Endothelial cell of umbilical vein (primary cell): ENCODE results near the gene UNC5B. TPM values are rescaled to one million over a fixed set of nuclear protein-coding genes. Genes with fewer than 3 reads are reported as not detected.

Experiments
- BruUV-seq: library from RNA; stranded (reverse); fragments of 400-500 nt; replicated peaks from 2 replicates; lab custom pipeline; 2021; lab: Mats Ljungman, UMichigan
- CTCF ChIA-PET: fragments of 300-600, 350-600 bp; sonication (Branson Sonifier 250); formaldehyde crosslinking; loops from one replicate; lab custom pipeline; 2021; ENCODE audit warnings: antibody characterized with exemption, inconsistent platforms; lab: Charles Lee
- POLR2A ChIA-PET: fragments of 300-600, 350-600 bp; sonication (Branson Sonifier 250); formaldehyde crosslinking; loops from one replicate; lab custom pipeline; 2021; ENCODE audit warnings: antibody characterized with exemption, inconsistent platforms; lab: Charles Lee
- DNase-seq: peaks from one replicate; pipeline ENCODE4 v3.0.0-alpha.2; 2011; ENCODE audit warnings: low read depth, low spot score
- FAIRE-seq: peaks from 2 replicates; lab custom pipeline; 2011; peaks lifted over from hg19 to GRCh38; lab: Jason Lieb, UNC
- H2AFZ ChIP-seq: 2 replicates; pipeline ENCODE4 v1.6.0; 2012; ENCODE audit warnings: low read depth, low read length, control low read depth, inconsistent platforms
- H3K27ac ChIP-seq: 2 replicates; pipeline ENCODE4 v1.5.1; 2011; ENCODE audit warnings: low read depth, mild to moderate bottlenecking, control low read depth, low read length, moderate library complexity; ENCODE audit not compliant: insufficient read depth
- H3K27me3 ChIP-seq, 2 experiments: 2 replicates each; pipeline versions ENCODE4 v1.6.0 to v1.6.1; 2011; ENCODE audit warnings: low read length in 2 of 2, mixed read lengths in 1 of 2; ENCODE audit not compliant: control insufficient read depth in 2 of 2, insufficient read depth in 2 of 2
- H3K36me3 ChIP-seq, 2 experiments: 2 replicates in 1 of 2; 3 replicates in 1 of 2; pipeline ENCODE4 v1.5.1; 2011; ENCODE audit warnings: low read length in 2 of 2, mild to moderate bottlenecking in 1 of 2, moderate library complexity in 1 of 2; ENCODE audit not compliant: control insufficient read depth in 2 of 2, insufficient read depth in 2 of 2; ENCODE audit errors: extremely low read depth in 1 of 2
- H3K4me1 ChIP-seq: 3 replicates; pipeline ENCODE4 v1.5.1; 2011; ENCODE audit warnings: mild to moderate bottlenecking, low read length; ENCODE audit not compliant: control insufficient read depth, insufficient read depth; ENCODE audit errors: extremely low read depth
- H3K4me2 ChIP-seq: 2 replicates; pipeline ENCODE4 v1.6.1; 2011; ENCODE audit warnings: low read length, control low read depth, mixed read lengths; ENCODE audit not compliant: insufficient read depth
- H3K4me3 ChIP-seq, 3 experiments: fragments of 200-600 bp in 1 of 3; sonication (generic), shearing (Covaris generic) in 1 of 3; replicated peaks in 1 of 3; 2 replicates each; pipeline ENCODE4 v1.5.1; 2011 to 2016; ENCODE audit warnings: control low read depth in 3 of 3, low read length in 3 of 3, mild to moderate bottlenecking in 2 of 3, inconsistent platforms in 1 of 3, low read depth in 1 of 3, moderate library complexity in 1 of 3; ENCODE audit not compliant: insufficient read depth in 1 of 3
- H3K79me2 ChIP-seq: 2 replicates; pipeline ENCODE4 v1.6.0; 2012; ENCODE audit warnings: low read length, inconsistent platforms; ENCODE audit not compliant: control insufficient read depth, insufficient read depth
- H3K9ac ChIP-seq: replicated peaks from 2 replicates; pipeline ENCODE3; 2011; ENCODE audit warnings: low read length, control low read depth; ENCODE audit not compliant: insufficient read depth; ENCODE audit errors: extremely low read depth
- H3K9me1 ChIP-seq: replicated peaks from 3 replicates; pipeline ENCODE4 v1.6.0; 2011; ENCODE audit warnings: mild to moderate bottlenecking, low read length; ENCODE audit not compliant: control insufficient read depth, insufficient read depth; ENCODE audit errors: extremely low read depth
- H3K9me3 ChIP-seq: replicated peaks from 2 replicates; pipeline ENCODE4 v1.5.1; 2012; ENCODE audit warnings: low read length, inconsistent platforms; ENCODE audit not compliant: control insufficient read depth, insufficient read depth
- H4K20me1 ChIP-seq: replicated peaks from 2 replicates; pipeline ENCODE3; 2011; ENCODE audit warnings: mild to moderate bottlenecking, low read length; ENCODE audit not compliant: control insufficient read depth, insufficient read depth; ENCODE audit errors: extremely low read depth
- EZH2 ChIP-seq: IDR thresholded peaks from 2 replicates; pipeline ENCODE4 v1.6.1; 2012; ENCODE audit warnings: borderline replicate concordance, low read depth, mild to moderate bottlenecking, moderate library complexity, low read length, inconsistent platforms; ENCODE audit not compliant: severe bottlenecking
- FOS ChIP-seq: IDR thresholded peaks from 2 replicates; pipeline ENCODE4 v1.6.1; 2011; ENCODE audit warnings: mild to moderate bottlenecking, low read length, moderate library complexity, borderline replicate concordance; ENCODE audit not compliant: insufficient read depth
- GATA2 ChIP-seq: IDR thresholded peaks from 2 replicates; pipeline ENCODE4 v1.7.0; 2011; ENCODE audit warnings: low read depth, mild to moderate bottlenecking, moderate library complexity, mixed read lengths, low read length; ENCODE audit not compliant: insufficient read length, insufficient read depth
- JUN ChIP-seq: IDR thresholded peaks from 2 replicates; pipeline ENCODE4 v1.6.1; 2011; ENCODE audit warnings: borderline replicate concordance, low read depth; ENCODE audit not compliant: insufficient read length, insufficient read depth
- MYC ChIP-seq: IDR thresholded peaks from one replicate; pipeline ENCODE4 v1.6.1; 2011; ENCODE audit warnings: mild to moderate bottlenecking, low read depth, low read length
- POLR2A ChIP-seq: IDR thresholded peaks from 2 replicates; pipeline ENCODE4 v1.6.1; 2012; ENCODE audit warnings: low read depth, mild to moderate bottlenecking, control low read depth, low read length
- POLR2AphosphoS5 ChIP-seq: IDR thresholded peaks from 2 replicates; pipeline ENCODE4 v1.6.1; 2012; ENCODE audit warnings: low read depth, mild to moderate bottlenecking, control low read depth, low read length, moderate library complexity; ENCODE audit not compliant: insufficient read depth
- dilution Hi-C: fragments of 300-500 bp; cut with MboI; formaldehyde crosslinking; loops from one replicate; pipeline ENCODE4 v1.15.0; 2019; ENCODE audit warnings: low sequenced_read_pairs; ENCODE audit not compliant: extremely low pct_ligation_motif_present
- intact Hi-C: fragments of 100-400 bp; cut with micrococcal nuclease; formaldehyde crosslinking; loops from one replicate; pipeline ENCODE4 v1.10.0; 2022
- polyA plus RNA-seq, 4 experiments: library from polyadenylated mRNA; depleted of rRNA in 3 of 4; stranded (reverse) in 3 of 4; unstranded in 1 of 4; fragments of >200 nt; gene quantifications; 2 replicates each; pipeline versions ENCODE4 v1.2.1 to v1.2.3, GENCODE V29; 2011 to 2012; ENCODE audit warnings: missing spikeins in 1 of 4
- total RNA-seq: library from RNA; stranded (reverse); gene quantifications from 2 replicates; pipeline ENCODE4 v1.2.3, GENCODE V29; 2021
- TF ChIP-seq, protein P1 (sequence below), 2 donors: IDR thresholded peaks; 1 replicate in 1 of 2; 2 replicates in 1 of 2; pipeline ENCODE4 v1.5.1; 2011; ENCODE audit warnings: low read length in 2 of 2, mild to moderate bottlenecking in 2 of 2, moderate library complexity in 2 of 2, control low read depth in 1 of 2, inconsistent platforms in 1 of 2, low read depth in 1 of 2; ENCODE audit not compliant: insufficient read depth in 1 of 2; ENCODE audit errors: extremely low read depth in 1 of 2
- TF ChIP-seq, protein P2 (sequence below): IDR thresholded peaks from 2 replicates; pipeline ENCODE4 v1.6.1; 2011; ENCODE audit not compliant: insufficient read depth, insufficient read length

The UNC5B gene
- total and polyA plus RNA-seq, 2 donors (not counting 3 experiments of a cell fraction or from before 2014, with no cell fraction given) = 0.39 to 2.5 TPM

DNA sequence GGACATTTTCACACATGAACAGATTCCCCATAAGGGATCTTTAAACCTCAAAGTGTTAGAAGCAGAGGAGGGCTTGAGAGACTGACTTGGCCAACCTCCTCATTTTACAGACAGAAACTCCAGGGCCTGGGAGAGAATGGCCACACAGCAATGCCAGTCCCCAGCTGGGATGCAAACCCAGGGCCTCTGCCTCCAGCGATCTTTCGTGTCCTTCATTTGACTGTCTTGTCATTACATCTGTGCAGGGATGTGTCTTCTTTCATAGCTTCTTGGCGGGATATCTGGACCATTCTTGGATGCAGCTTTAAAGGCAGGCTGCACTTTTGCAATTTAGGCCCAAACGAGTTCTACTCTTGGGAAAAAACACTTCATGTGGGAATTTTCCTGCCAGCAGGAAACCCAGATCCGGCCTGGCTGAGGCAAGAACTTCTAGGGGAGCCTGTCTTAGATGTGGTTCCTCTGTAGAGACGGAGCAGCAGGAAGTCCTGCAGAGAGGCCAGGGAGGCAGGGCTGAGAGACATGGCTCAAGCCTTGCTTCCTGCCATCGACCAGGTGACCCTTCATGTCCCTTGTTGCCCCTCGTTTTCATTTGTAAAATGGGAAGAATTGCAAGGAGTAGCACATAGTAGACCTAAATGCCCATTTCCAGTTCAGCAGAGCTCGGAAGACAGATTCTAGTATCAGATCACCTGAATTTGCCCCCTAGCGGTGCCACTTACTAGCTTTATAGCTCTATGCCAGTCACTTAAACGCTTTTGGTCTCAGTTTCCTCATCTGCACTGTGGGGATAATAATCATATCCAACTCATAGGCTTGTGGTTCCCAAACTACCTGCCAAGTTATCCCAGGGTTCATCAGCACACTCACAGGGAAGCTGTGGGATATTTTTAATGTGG is 62.8 kb downstream of the UNC5B start:
- Histone ChIP-seq H3K9me3 (no peaks in the 10 kb centered on the region), H2AFZ (no peak overlapping the region), H3K27me3 (no peaks in the 10 kb centered on the region), H4K20me1 (no peaks in the 10 kb centered on the region), H3K4me2 (no peak overlapping the region), H3K4me3 (no peak overlapping the region), H3K9ac (no peak overlapping the region), H3K79me2 (no peaks in the 10 kb centered on the region), H3K4me1 (peaks cover 19% of the 10 kb centered on the region), H3K27ac (no peak overlapping the region), H3K9me1 (no peaks in the 10 kb centered on the region), H3K36me3 (no peaks in the 10 kb centered on the region)
- dilution Hi-C loops (no loop called here), intact Hi-C loops (loop anchor here (5.0 kb wide), 1 partner anchor 348 kb away; no protein-coding TSS in a partner anchor)
- CTCF ChIA-PET = interaction anchor here (0.8 to 4.4 kb wide), 6 partner anchors 10 to 372 kb away, joined by 3 to 21 read pairs (median 4); no protein-coding TSS in a partner anchor
- DNase-seq (no peak), FAIRE-seq (no peak)
- no peak for TF ChIP-seq POLR2AphosphoS5
- TF ChIP-seq, protein P1, sequence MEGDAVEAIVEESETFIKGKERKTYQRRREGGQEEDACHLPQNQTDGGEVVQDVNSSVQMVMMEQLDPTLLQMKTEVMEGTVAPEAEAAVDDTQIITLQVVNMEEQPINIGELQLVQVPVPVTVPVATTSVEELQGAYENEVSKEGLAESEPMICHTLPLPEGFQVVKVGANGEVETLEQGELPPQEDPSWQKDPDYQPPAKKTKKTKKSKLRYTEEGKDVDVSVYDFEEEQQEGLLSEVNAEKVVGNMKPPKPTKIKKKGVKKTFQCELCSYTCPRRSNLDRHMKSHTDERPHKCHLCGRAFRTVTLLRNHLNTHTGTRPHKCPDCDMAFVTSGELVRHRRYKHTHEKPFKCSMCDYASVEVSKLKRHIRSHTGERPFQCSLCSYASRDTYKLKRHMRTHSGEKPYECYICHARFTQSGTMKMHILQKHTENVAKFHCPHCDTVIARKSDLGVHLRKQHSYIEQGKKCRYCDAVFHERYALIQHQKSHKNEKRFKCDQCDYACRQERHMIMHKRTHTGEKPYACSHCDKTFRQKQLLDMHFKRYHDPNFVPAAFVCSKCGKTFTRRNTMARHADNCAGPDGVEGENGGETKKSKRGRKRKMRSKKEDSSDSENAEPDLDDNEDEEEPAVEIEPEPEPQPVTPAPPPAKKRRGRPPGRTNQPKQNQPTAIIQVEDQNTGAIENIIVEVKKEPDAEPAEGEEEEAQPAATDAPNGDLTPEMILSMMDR (IDR thresholded peaks at IDR 0.05; ENCODE audit: extremely low read depth in 1 of 2, insufficient read depth in 1 of 2, low read depth in 1 of 2, low read length in 2 of 2) = no peak
- BruUV-seq = no TSS peak
- POLR2A ChIA-PET = no interaction called here

DNA sequence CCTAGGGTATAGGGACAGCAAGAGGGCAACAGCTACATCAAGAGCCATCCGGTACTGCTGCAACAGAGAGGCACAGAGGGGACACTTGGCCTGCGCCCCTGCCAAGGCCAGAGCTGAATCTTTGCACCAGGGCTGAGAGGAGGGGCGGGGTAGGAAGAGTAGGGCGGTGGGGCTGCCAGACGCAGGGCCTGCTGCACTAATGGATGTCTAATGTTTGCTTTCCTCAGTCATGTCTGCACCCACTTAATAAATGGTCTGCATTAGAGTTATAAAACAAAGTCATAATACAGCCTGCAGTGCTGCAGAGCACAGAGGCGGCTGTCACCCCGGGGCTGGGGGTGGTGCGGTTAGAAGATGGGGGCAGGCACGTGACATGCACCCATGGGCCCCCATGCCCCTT is 64.5 kb downstream of the UNC5B start:
- Histone ChIP-seq H3K4me1 (peaks cover 9% of the 10 kb centered on the region), H3K9me3 (no peaks in the 10 kb centered on the region), H3K9ac (no peak overlapping the region), H3K36me3 (no peaks in the 10 kb centered on the region), H4K20me1 (no peaks in the 10 kb centered on the region), H3K27me3 (no peaks in the 10 kb centered on the region), H3K27ac (no peak overlapping the region), H3K9me1 (no peaks in the 10 kb centered on the region), H3K79me2 (no peaks in the 10 kb centered on the region), H3K4me3 (no peak overlapping the region), H2AFZ (no peak overlapping the region), H3K4me2 (no peak overlapping the region)
- ChIA-PET POLR2A (no interaction called here), CTCF (interaction anchor here (1.4 kb wide), 2 partner anchors 14 to 374 kb away, joined by 3 to 5 read pairs; no protein-coding TSS in a partner anchor)
- dilution Hi-C loops = no loop called here
- FAIRE-seq = no peak
- DNase-seq = no peak
- TF ChIP-seq MYC (no peak), EZH2 (no peak), POLR2A (no peak), FOS (no peak), JUN (no peak), POLR2AphosphoS5 (no peak), GATA2 (no peak)
- TF ChIP-seq, protein P1 (IDR thresholded peaks at IDR 0.05; ENCODE audit: extremely low read depth in 1 of 2, insufficient read depth in 1 of 2, low read depth in 1 of 2, low read length in 2 of 2) = no peak
- TF ChIP-seq, protein P2, sequence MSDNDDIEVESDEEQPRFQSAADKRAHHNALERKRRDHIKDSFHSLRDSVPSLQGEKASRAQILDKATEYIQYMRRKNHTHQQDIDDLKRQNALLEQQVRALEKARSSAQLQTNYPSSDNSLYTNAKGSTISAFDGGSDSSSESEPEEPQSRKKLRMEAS = no peak
- BruUV-seq = no TSS peak
- intact Hi-C loops = no loop called here
